NCI-H2081 treated with DMSO at 0.1 percent for 48 hours (cell line): ENCODE results near the gene GALNT18.

Experiments
- DNase-seq: peaks from one replicate; lab custom pipeline; 2025; lab: John Stamatoyannopoulos, UW

The GALNT18 gene

GRCh38 chr11:11268119-11268518 lies 353.7 kb downstream of the GALNT18 start:
- DNase-seq = no peak

GRCh38 chr11:11267312-11267711 lies 354.5 kb downstream of the GALNT18 start:
- DNase-seq = no peak

- DNase-seq = no peak
Observed at GRCh38 chr11:11265994-11266606, 355.7 kb downstream of the GALNT18 start.

GRCh38 chr11:11265320-11265719 lies 356.5 kb downstream of the GALNT18 start:
- DNase-seq = no peak

GRCh38 chr11:11263238-11264005 lies 358.4 kb downstream of the GALNT18 start:
- DNase-seq = peak; percentile 73

GRCh38 chr11:11262171-11262920 lies 359.5 kb downstream of the GALNT18 start:
- DNase-seq = no peak

- DNase-seq = no peak
Observed at GRCh38 chr11:11261629-11262028, 360.2 kb downstream of the GALNT18 start.

GRCh38 chr11:11260903-11261302 lies 360.9 kb downstream of the GALNT18 start:
- DNase-seq = no peak

- DNase-seq = no peak
Observed at GRCh38 chr11:11253995-11254394, 367.8 kb downstream of the GALNT18 start.

- no peak for DNase-seq
Observed at GRCh38 chr11:11253497-11253896, 368.3 kb downstream of the GALNT18 start.

- no peak for DNase-seq
Observed at GRCh38 chr11:11252403-11252802, 369.4 kb downstream of the GALNT18 start.

- no peak for DNase-seq
Observed at GRCh38 chr11:11251394-11251970, 370.3 kb downstream of the GALNT18 start.

GRCh38 chr11:11250470-11250869 lies 371.3 kb downstream of the GALNT18 start:
- no peak for DNase-seq

- no peak for DNase-seq
Observed at GRCh38 chr11:11247576-11247975, 374.2 kb downstream of the GALNT18 start.

- no peak for DNase-seq
Observed at GRCh38 chr11:11247086-11247485, 374.7 kb downstream of the GALNT18 start.

GRCh38 chr11:11246166-11246565 lies 375.6 kb downstream of the GALNT18 start:
- no peak for DNase-seq

- DNase-seq = no peak
Observed at GRCh38 chr11:11245453-11245852, 376.4 kb downstream of the GALNT18 start.

- no peak for DNase-seq
Observed at GRCh38 chr11:11244470-11245080, 377.2 kb downstream of the GALNT18 start.

- no peak for DNase-seq
Observed at GRCh38 chr11:11243590-11244469, 378.0 kb downstream of the GALNT18 start.

- no peak for DNase-seq
Observed at GRCh38 chr11:11243209-11243589, 378.6 kb downstream of the GALNT18 start.

- no peak for DNase-seq
Observed at GRCh38 chr11:11241284-11241683, 380.5 kb downstream of the GALNT18 start.
